OCI-LY7 (cell line): ENCODE measurements around the gene GP5.

Source experiments
- CTCF ChIP-seq: fragments of 200-600 bp; sonication (generic); conservative IDR thresholded peaks from 2 replicates; pipeline ENCODE4 v1.5.1; 2014; ENCODE audit warnings: mild to moderate bottlenecking, antibody characterized with exemption, low read length, moderate library complexity, mixed read lengths
- EZH2phosphoT487 ChIP-seq: fragments of 200-600 bp; sonication (generic); IDR thresholded peaks from 2 replicates; pipeline ENCODE4 v1.6.1; 2018; ENCODE audit warnings: low read depth, borderline replicate concordance, mild to moderate bottlenecking, mixed run types, antibody characterized with exemption, low read length, moderate library complexity, mixed read lengths

- TF ChIP-seq CTCF (no peak), EZH2phosphoT487 (no peak)
These were observed 23.1 kb upstream of the GP5 start for GRCh38 chr3:194422188-194422587.
